Measurements from ENCODE around the gene CHN2. TPM values are rescaled to one million over a fixed set of nuclear protein-coding genes. Genes with fewer than 3 reads are reported as not detected.

Gene CHN2
- total and polyA plus RNA-seq, 2 donors (not counting 1 experiment from before 2014, with no cell fraction given): 0.86 to 1.4 TPM

DNA sequence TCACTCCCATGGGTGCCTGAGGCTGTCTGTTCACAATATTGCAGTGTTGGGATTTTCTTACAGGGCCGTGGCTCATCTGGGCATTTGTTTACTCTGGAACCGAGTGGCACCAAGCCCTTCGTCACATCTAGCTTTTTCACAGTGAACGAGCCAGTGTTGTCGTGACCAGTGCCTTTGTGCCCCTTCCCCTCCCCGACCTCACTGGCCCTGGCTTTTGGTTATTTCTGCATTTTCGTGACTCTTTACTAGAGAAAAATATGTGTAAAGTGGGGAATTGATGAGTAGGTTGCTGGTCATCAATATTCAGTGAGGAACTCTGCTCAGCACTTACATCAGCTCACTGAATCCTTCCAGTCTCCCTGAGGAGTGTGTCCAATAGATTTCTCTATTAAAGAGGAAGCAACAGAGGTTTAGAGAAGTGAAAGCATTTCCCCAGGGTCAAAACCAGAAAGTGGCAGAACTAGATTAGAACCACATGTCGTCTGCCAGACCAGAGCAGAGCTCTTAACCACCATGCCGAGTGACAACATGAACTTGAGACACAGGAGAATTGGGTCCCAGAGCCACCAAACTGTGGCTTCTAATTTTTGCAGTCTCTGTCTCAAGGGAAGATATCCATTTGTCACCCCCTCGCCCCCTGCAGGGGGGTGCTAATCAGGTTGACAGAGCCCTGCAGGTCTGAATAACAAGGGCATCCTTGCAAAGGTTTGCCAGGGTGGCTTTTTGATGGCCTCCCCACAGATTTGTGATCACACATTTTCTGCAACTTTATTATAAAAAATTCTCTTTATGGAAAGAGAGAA, 125.3 kb downstream of the CHN2 start:
- Histone ChIP-seq H3K4me1 (ENCODE audit: control insufficient read depth in 2 of 2, insufficient read depth in 2 of 2, low read length in 2 of 2) (peaks cover 10 to 16% of the 10 kb centered on the region in 2 donors), H3K4me2 (replicated peaks; ENCODE audit: low read depth, low read length, poor library complexity, severe bottlenecking) (peak overlapping the region; percentile 5), H4K20me1 (ENCODE audit: control insufficient read depth, insufficient read depth, low read length, poor library complexity, severe bottlenecking) (no peaks in the 10 kb centered on the region), H3K27ac (ENCODE audit: low read length in 2 of 2) (no peak overlapping the region), H3K79me2 (ENCODE audit: control insufficient read depth, insufficient read depth, low read length) (no peaks in the 10 kb centered on the region), H2AFZ (ENCODE audit: insufficient read depth, low read depth, low read length, poor library complexity, severe bottlenecking) (no peak overlapping the region), H3K9me3 (ENCODE audit: control extremely low read depth in 1 of 3, control insufficient read depth in 2 of 3, insufficient read depth in 1 of 3, low read length in 2 of 3) (no peaks in the 10 kb centered on the region), H3K36me3 (replicated peaks in 1 of 2; ENCODE audit: control extremely low read depth in 1 of 2, control insufficient read depth in 1 of 2, extremely low read depth in 1 of 2, insufficient read depth in 2 of 2, low read length in 1 of 2) (no peaks in the 10 kb centered on the region), H3K27me3 (replicated peaks in 1 of 4; ENCODE audit: control extremely low read depth in 1 of 4, control insufficient read depth in 3 of 4, insufficient read depth in 4 of 4, low read length in 3 of 4) (no peaks in the 10 kb centered on the region), H3K4me3 (ENCODE audit: control extremely low read depth in 1 of 5, extremely low read depth in 1 of 5, insufficient read depth in 1 of 5, low read depth in 2 of 5, low read length in 4 of 5) (no peak overlapping the region), H3K9ac (ENCODE audit: low read length) (no peak overlapping the region)
- H3K27ac Mint-ChIP-seq: peak overlapping the region; percentile 50
- intact Hi-C loops (cut with micrococcal nuclease): no loop called here
- no peak for TF ChIP-seq EZH2 (IDR thresholded peaks at IDR 0.05; ENCODE audit: borderline replicate concordance, insufficient read depth, low read depth, low read length, poor library complexity, severe bottlenecking)
- no peak for TF ChIP-seq CTCF (IDR thresholded peaks at IDR 0.05)
- H3K4me1 Mint-ChIP-seq: peaks cover 18% of the 10 kb centered on the region
- CTCF ChIA-PET: interaction anchor here (1.6 kb wide), 1 partner anchor 87 kb away, joined by 3 read pairs; no protein-coding TSS in a partner anchor
- 7% methylated on average over 5 of the region's 10 CpGs for WGBS (ENCODE audit: insufficient coverage)
- DNase-seq (peak; percentile 52), ATAC-seq (ENCODE audit: low read depth) (peak; percentile 88)
- no peaks in the 10 kb centered on the region for H3K9me3 Mint-ChIP-seq (ENCODE audit: insufficient read depth)
- H3K27me3 Mint-ChIP-seq: peaks cover 3% of the 10 kb centered on the region
- POLR2A ChIA-PET: no interaction called here
- H3K4me3 Mint-ChIP-seq: peak overlapping the region; percentile 42

DNA sequence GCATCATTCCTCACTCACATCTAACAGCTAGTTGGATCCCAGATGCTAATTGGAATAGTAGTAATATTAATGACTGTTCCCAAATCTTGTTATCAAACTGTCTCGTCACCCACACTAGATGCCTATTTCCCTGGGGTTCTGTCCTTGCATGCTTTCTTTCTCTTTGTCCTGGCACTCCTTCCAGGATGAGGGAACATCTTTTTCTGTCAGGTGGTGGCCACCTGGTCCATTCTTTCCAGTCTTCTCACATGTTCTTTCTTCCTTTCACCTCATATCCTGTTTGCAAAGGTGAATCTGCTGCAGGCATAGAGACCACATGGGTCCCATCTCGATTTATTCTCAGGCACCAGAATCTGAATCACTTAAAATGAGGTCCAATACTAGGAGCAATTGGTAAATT, 126.0 kb downstream of the CHN2 start:
- no peak for TF ChIP-seq CTCF (IDR thresholded peaks at IDR 0.05)
- H3K36me3 ChIP-seq (replicated peaks in 1 of 2; ENCODE audit: control extremely low read depth in 1 of 2, control insufficient read depth in 1 of 2, extremely low read depth in 1 of 2, insufficient read depth in 2 of 2, low read length in 1 of 2): no peaks in the 10 kb centered on the region
- no peak overlapping the region for H3K27ac Mint-ChIP-seq
- no peak overlapping the region for H3K4me3 Mint-ChIP-seq
- no peaks in the 10 kb centered on the region for H3K27me3 ChIP-seq (replicated peaks in 1 of 4; ENCODE audit: control extremely low read depth in 1 of 4, control insufficient read depth in 3 of 4, insufficient read depth in 4 of 4, low read length in 3 of 4)
- CTCF ChIA-PET: interaction anchor here (1.6 kb wide), 1 partner anchor 86 kb away, joined by 3 read pairs; no protein-coding TSS in a partner anchor
- no peak for DNase-seq
- H3K4me2 ChIP-seq (replicated peaks; ENCODE audit: low read depth, low read length, poor library complexity, severe bottlenecking): peak overlapping the region; percentile 5
- H3K4me3 ChIP-seq (ENCODE audit: control extremely low read depth in 1 of 5, extremely low read depth in 1 of 5, insufficient read depth in 1 of 5, low read depth in 2 of 5, low read length in 4 of 5): no peak overlapping the region
- intact Hi-C loops (cut with micrococcal nuclease): no loop called here
- H3K9ac ChIP-seq (ENCODE audit: low read length): no peak overlapping the region
- H3K79me2 ChIP-seq (ENCODE audit: control insufficient read depth, insufficient read depth, low read length): no peaks in the 10 kb centered on the region
- no peaks in the 10 kb centered on the region for H3K9me3 ChIP-seq (ENCODE audit: control extremely low read depth in 1 of 3, control insufficient read depth in 2 of 3, insufficient read depth in 1 of 3, low read length in 2 of 3)
- WGBS (ENCODE audit: insufficient coverage): 67% methylated on average over 1 of the region's 2 CpGs
- no peaks in the 10 kb centered on the region for H4K20me1 ChIP-seq (ENCODE audit: control insufficient read depth, insufficient read depth, low read length, poor library complexity, severe bottlenecking)
- no peak for ATAC-seq (ENCODE audit: low read depth)
- POLR2A ChIA-PET: no interaction called here
- peaks cover 18% of the 10 kb centered on the region for H3K4me1 Mint-ChIP-seq
- peaks cover 3% of the 10 kb centered on the region for H3K27me3 Mint-ChIP-seq
- H3K9me3 Mint-ChIP-seq (ENCODE audit: insufficient read depth): no peaks in the 10 kb centered on the region
- peaks cover 10 to 16% of the 10 kb centered on the region in 2 donors for H3K4me1 ChIP-seq (ENCODE audit: control insufficient read depth in 2 of 2, insufficient read depth in 2 of 2, low read length in 2 of 2)
- no peak overlapping the region for H2AFZ ChIP-seq (ENCODE audit: insufficient read depth, low read depth, low read length, poor library complexity, severe bottlenecking)
- no peak overlapping the region for H3K27ac ChIP-seq (ENCODE audit: low read length in 2 of 2)

All from B cell (primary cell).